ENCODE data around the gene BIN1.

BIN1 gene

GRCh38 chr2:127020536-127020935 lies 86.4 kb downstream of the BIN1 start:
- no peak for DNase-seq (ENCODE audit: low read depth)

- DNase-seq (ENCODE audit: low read depth): no peak
These were observed 89.4 kb downstream of the BIN1 start for GRCh38 chr2:127017548-127017947.

- no peak for DNase-seq (ENCODE audit: low read depth)
These were observed 90.6 kb downstream of the BIN1 start for GRCh38 chr2:127016329-127016728.

- no peak for DNase-seq (ENCODE audit: low read depth)
These were observed 91.6 kb downstream of the BIN1 start for GRCh38 chr2:127015106-127015910.

GRCh38 chr2:127014630-127015029 lies 92.3 kb downstream of the BIN1 start:
- DNase-seq (ENCODE audit: low read depth): no peak

- no peak for DNase-seq (ENCODE audit: low read depth)
These were observed 92.7 kb downstream of the BIN1 start for GRCh38 chr2:127014224-127014623.

- DNase-seq (ENCODE audit: low read depth): no peak
These were observed 94.1 kb downstream of the BIN1 start for GRCh38 chr2:127012868-127013267.

- DNase-seq (ENCODE audit: low read depth): no peak
These were observed 94.7 kb downstream of the BIN1 start for GRCh38 chr2:127012215-127012614.

- no peak for DNase-seq (ENCODE audit: low read depth)
These were observed 95.2 kb downstream of the BIN1 start for GRCh38 chr2:127011796-127012195.

GRCh38 chr2:127011231-127011661 lies 95.7 kb downstream of the BIN1 start:
- no peak for DNase-seq (ENCODE audit: low read depth)

GRCh38 chr2:127008265-127009015 lies 98.5 kb downstream of the BIN1 start:
- DNase-seq (ENCODE audit: low read depth): no peak

GRCh38 chr2:127007652-127008051 lies 99.3 kb downstream of the BIN1 start:
- DNase-seq (ENCODE audit: low read depth): no peak

- no peak for DNase-seq (ENCODE audit: low read depth)
These were observed 100.0 kb downstream of the BIN1 start for GRCh38 chr2:127006962-127007361.

GRCh38 chr2:127004893-127005600 lies 101.9 kb downstream of the BIN1 start:
- no peak for DNase-seq (ENCODE audit: low read depth)

GRCh38 chr2:127003070-127003800 lies 103.7 kb downstream of the BIN1 start:
- DNase-seq (ENCODE audit: low read depth): no peak

GRCh38 chr2:127001751-127002150 lies 105.2 kb downstream of the BIN1 start:
- DNase-seq (ENCODE audit: low read depth): no peak

GRCh38 chr2:127000937-127001336 lies 106.0 kb downstream of the BIN1 start:
- DNase-seq (ENCODE audit: low read depth): no peak

- DNase-seq (ENCODE audit: low read depth): no peak
These were observed 106.8 kb downstream of the BIN1 start for GRCh38 chr2:127000194-127000593.

GRCh38 chr2:126999106-126999756 lies 107.7 kb downstream of the BIN1 start:
- DNase-seq (ENCODE audit: low read depth): no peak

GRCh38 chr2:126998486-126998885 lies 108.5 kb downstream of the BIN1 start:
- DNase-seq (ENCODE audit: low read depth): no peak
